Psoas muscle (tissue), 8 donors: ENCODE results near the gene ZNF695. TPM values are rescaled to one million over a fixed set of nuclear protein-coding genes. Genes with fewer than 3 reads are reported as not detected.
A peak's percentile ranks its signal among the peaks of the same experiment; 100 is the strongest.
"Not testable (repeated sequence)": the region's sequence is repeated elsewhere in the genome, so short reads cannot be mapped to it uniquely, and the experiment has no call there.

ENCODE experiments used
- ATAC-seq, 4 donors: fragments of 200-7000 bp; cut with Tn5 transposase; one replicate each; pipeline ENCODE4 v1.9.1; 2020; ENCODE audit warnings: moderate library complexity in 3 of 4, mild to moderate bottlenecking in 2 of 4
- DNase-seq, 2 donors: peaks; one replicate each; pipeline ENCODE4 v3.0.0-alpha.2; 2020
- H3K27ac ChIP-seq: fragments of 200-600 bp; one replicate; pipeline ENCODE4 v1.8.0; 2022
- H3K27me3 ChIP-seq, 3 donors: fragments of 200-600 bp in 1 of 3; one replicate each; pipeline versions ENCODE4 v1.6.1 to v1.8.0; 2013 to 2022; ENCODE audit warnings: low read length in 2 of 3, mild to moderate bottlenecking in 2 of 3, moderate library complexity in 1 of 3; ENCODE audit not compliant: insufficient read depth in 3 of 3
- H3K36me3 ChIP-seq, 2 donors: fragments of 200-600 bp in 1 of 2; one replicate each; pipeline versions ENCODE4 v1.6.1 to v1.8.0; 2013 to 2022; ENCODE audit warnings: low read depth in 1 of 2, mild to moderate bottlenecking in 1 of 2, moderate library complexity in 1 of 2; ENCODE audit not compliant: insufficient read depth in 1 of 2
- H3K4me1 ChIP-seq: fragments of 200-600 bp; one replicate; pipeline ENCODE4 v1.8.0; 2022
- H3K4me3 ChIP-seq: fragments of 200-600 bp; one replicate; pipeline ENCODE4 v1.8.0; 2022; ENCODE audit warnings: mild to moderate bottlenecking
- H3K9me3 ChIP-seq: fragments of 200-600 bp; one replicate; pipeline ENCODE4 v1.8.0; 2022
- WGBS, 3 donors: extraction: QIAGEN DNeasy Blood & Tissue Kit; methylation state at CpG; one replicate each; pipeline versions ENCODE4 v1.1.6 to v1.1.7; 2013; 5-methylcytosine and 5-hydroxymethylcytosine counted together
- intact Hi-C, 2 donors: fragments of 100-400 bp; cut with DNase I; formaldehyde crosslinking; loops; one replicate each; pipeline versions ENCODE4 v1.11.0 to v1.14.2; 2022
- polyA plus RNA-seq, 3 donors: library from polyadenylated mRNA; stranded (reverse); fragments of 200-250 nt; gene quantifications; one replicate each; pipeline ENCODE4 v1.2.3, GENCODE V29; 2013
- total RNA-seq, 4 donors: library from RNA; stranded (reverse); fragmentation: NEBNext Ultra II Directional in 2 of 4; extraction: Animal tissue kit (Norgen Biotek cat#: 25700) in 2 of 4; gene quantifications; one replicate each; pipeline versions ENCODE4 v1.2.1 to v1.2.4, GENCODE V29; 2021 to 2023
- TF ChIP-seq, protein P1 (sequence below): fragments of 200-600 bp; IDR thresholded peaks from one replicate; pipeline ENCODE4 v1.8.0; 2022; ENCODE audit warnings: antibody characterized with exemption
- donor health status: healthy with polysubstance abuse.
- donor health status: DM: no; HTN: no; CAD: no; lungs with moderate emphysema.
- donor health status: Bipolar disorder and iron deficiency.
- donor health status: healthy.
- donor health status: DM: yes; HTN: yes; CAD: no.
- donor health status: DM: no; HTN: no; CAD: no.
- donor health status: DM: no; HTN: no; CAD: no.
- donor health status: DM: yes; HTN: yes; CAD: no.

The ZNF695 gene
- total and polyA plus RNA-seq, 7 donors: 0.03 TPM; not detected in 6

DNA sequence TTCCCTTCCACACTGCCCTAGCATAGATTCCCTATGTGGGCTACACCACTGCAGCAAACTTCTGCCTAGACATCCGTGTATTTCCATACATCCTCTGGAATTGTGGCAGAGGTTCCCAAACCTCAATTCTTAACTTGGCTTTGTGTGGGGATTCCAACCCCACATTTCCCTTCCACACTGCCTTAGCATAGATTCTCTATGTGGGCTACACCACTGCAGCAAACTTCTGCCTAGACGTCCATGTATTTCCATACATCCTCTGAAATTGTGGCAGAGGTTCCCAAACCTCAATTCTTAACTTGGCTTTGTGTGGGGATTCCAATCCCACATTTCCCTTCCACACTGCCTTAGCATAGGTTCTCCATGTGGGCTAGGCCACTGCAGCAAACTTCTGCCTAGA is 39.4 kb upstream of the ZNF695 start:
- ATAC-seq (no peak), DNase-seq (no peak)
- Histone ChIP-seq H3K36me3 (no peaks in the 10 kb centered on the region), H3K4me1 (no peaks in the 10 kb centered on the region), H3K9me3 (peaks cover 25% of the 10 kb centered on the region), H3K4me3 (no peak overlapping the region), H3K27ac (no peak overlapping the region), H3K27me3 (no peaks in the 10 kb centered on the region)
- WGBS, 3 donors: 91 to 98% (median 98%) methylated on average over 2 of the region's 2 CpGs
- intact Hi-C loops: loop anchor here in 1 of 2 donors (10.0 kb wide), 1 partner anchor 328 kb away; no protein-coding TSS in a partner anchor
- TF ChIP-seq, protein P1, sequence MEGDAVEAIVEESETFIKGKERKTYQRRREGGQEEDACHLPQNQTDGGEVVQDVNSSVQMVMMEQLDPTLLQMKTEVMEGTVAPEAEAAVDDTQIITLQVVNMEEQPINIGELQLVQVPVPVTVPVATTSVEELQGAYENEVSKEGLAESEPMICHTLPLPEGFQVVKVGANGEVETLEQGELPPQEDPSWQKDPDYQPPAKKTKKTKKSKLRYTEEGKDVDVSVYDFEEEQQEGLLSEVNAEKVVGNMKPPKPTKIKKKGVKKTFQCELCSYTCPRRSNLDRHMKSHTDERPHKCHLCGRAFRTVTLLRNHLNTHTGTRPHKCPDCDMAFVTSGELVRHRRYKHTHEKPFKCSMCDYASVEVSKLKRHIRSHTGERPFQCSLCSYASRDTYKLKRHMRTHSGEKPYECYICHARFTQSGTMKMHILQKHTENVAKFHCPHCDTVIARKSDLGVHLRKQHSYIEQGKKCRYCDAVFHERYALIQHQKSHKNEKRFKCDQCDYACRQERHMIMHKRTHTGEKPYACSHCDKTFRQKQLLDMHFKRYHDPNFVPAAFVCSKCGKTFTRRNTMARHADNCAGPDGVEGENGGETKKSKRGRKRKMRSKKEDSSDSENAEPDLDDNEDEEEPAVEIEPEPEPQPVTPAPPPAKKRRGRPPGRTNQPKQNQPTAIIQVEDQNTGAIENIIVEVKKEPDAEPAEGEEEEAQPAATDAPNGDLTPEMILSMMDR: no peak

- no peak overlapping the region for H3K27ac ChIP-seq
- no peaks in the 10 kb centered on the region for H3K27me3 ChIP-seq
- no peaks in the 10 kb centered on the region for H3K4me1 ChIP-seq
- peaks cover 0 to under 1% of the 10 kb centered on the region in 2 donors for H3K36me3 ChIP-seq
- 67 to 86% (median 70%) methylated on average over 5 of the region's 5 CpGs for WGBS, 3 donors
- ATAC-seq (no peak), DNase-seq (no peak)
- TF ChIP-seq, protein P1: peak; percentile 40
- H3K4me3 ChIP-seq: no peak overlapping the region
- intact Hi-C loops: loop anchor here in 1 of 2 donors (5.0 to 10.0 kb wide), 2 partner anchors 331 to 444 kb away; no protein-coding TSS in a partner anchor
- peaks cover 25% of the 10 kb centered on the region for H3K9me3 ChIP-seq
These were observed 35.5 kb upstream of the ZNF695 start for GRCh38 chr1:247043406-247043805.

GRCh38 chr1:247037511-247038320 is 29.9 kb upstream of the ZNF695 start:
- Histone ChIP-seq H3K4me1 (no peaks in the 10 kb centered on the region), H3K27me3 (no peaks in the 10 kb centered on the region), H3K27ac (no peak overlapping the region), H3K9me3 (peaks cover 49% of the 10 kb centered on the region), H3K36me3 (peaks cover 9 to 18% of the 10 kb centered on the region in 2 donors), H3K4me3 (no peak overlapping the region)
- WGBS, 3 donors: 97 to 98% (median 97%) methylated on average over 6 of the region's 6 CpGs
- intact Hi-C loops: no loop called here
- no peak for DNase-seq
- TF ChIP-seq, protein P1: no peak
- no peak for ATAC-seq

GRCh38 chr1:247032306-247032705 is 24.4 kb upstream of the ZNF695 start:
- H3K27ac ChIP-seq, intact Hi-C loops, DNase-seq, H3K36me3 ChIP-seq, H3K27me3 ChIP-seq, H3K4me3 ChIP-seq, ATAC-seq, H3K4me1 ChIP-seq: not testable (repeated sequence)
- WGBS, 3 donors: 90 to 98% (median 94%) methylated on average over 7 to 24 of the region's 30 CpGs
- H3K9me3 ChIP-seq: peaks cover 34% of the 10 kb centered on the region

DNA sequence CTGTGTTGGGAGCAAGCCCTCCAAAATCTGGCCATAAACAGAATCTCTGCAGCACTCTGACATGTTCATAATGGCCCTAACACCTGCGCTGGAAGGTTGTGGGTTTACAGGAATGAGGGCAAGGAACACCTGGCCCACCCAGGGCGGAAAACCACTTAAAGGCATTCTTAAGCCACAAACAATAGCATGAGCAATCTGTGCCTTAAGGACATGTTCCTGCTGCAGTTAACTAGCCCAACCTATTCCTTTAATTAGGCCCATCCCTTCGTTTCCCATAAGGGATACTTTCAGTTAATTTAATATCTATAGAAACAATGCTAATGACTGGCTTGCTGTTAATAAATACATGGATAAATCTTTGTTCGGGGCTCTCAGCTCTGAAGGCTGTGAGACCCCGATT is 16.8 kb upstream of the ZNF695 start:
- H3K27ac ChIP-seq, ATAC-seq, H3K4me3 ChIP-seq, DNase-seq, intact Hi-C loops, H3K36me3 ChIP-seq, H3K27me3 ChIP-seq, H3K4me1 ChIP-seq: not testable (repeated sequence)
- 75 to 90% (median 76%) methylated on average over 5 of the region's 5 CpGs for WGBS, 3 donors
- H3K9me3 ChIP-seq: peaks cover 18% of the 10 kb centered on the region
